ENCODE results near the gene METTL24. TPM values are rescaled to one million over a fixed set of nuclear protein-coding genes. Genes with fewer than 3 reads are reported as not detected.

Gene METTL24
- total and polyA plus RNA-seq, 2 experiments from 2014 or later, result not detected

DNA sequence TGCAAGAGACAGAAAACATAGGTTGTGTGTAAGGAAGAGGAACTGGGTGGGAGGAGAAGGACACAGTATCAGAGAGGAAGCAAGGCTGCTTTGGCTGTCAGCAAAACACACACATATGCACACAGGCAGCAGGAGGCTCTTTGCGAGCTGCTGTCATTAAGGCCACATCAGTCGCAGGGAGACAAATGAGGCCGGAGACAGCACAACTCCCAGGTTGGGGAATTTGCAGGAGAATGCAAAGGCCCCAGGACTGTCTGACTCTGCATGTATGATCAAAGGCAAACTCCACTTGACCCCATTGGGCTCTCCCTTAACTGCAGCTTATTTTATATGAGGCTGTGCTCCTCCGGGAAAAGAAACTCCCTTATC lies 35.3 kb downstream of the METTL24 start:
- Histone ChIP-seq H3K9me3 (ENCODE audit: low read depth) (no peaks in the 10 kb centered on the region), H3K9me2 (ENCODE audit: insufficient read depth) (no peaks in the 10 kb centered on the region), H3K9ac (no peak overlapping the region), H2AFZ (no peak overlapping the region), H3K79me2 (ENCODE audit: insufficient read depth) (no peaks in the 10 kb centered on the region), H3K27ac (no peak overlapping the region), H3F3A (ENCODE audit: insufficient read depth) (peaks cover 3% of the 10 kb centered on the region; the same call in 1 of the 2 replicates), H3K4me3 (no peak overlapping the region), H3K4me2 (ENCODE audit: unreplicated experiment) (no peak overlapping the region), H3K27me3 (replicated peaks; ENCODE audit: insufficient read depth) (no peaks in the 10 kb centered on the region), H3K4me1 (ENCODE audit: insufficient read depth) (peaks cover 2% of the 10 kb centered on the region), H4K20me1 (ENCODE audit: insufficient read depth) (no peaks in the 10 kb centered on the region), H3K36me3 (ENCODE audit: low read depth) (no peaks in the 10 kb centered on the region)
- TF ChIP-seq EZH2phosphoT487 (IDR thresholded peaks at IDR 0.05; ENCODE audit: insufficient read depth, low read depth) (no peak), EZH2 (IDR thresholded peaks at IDR 0.05; ENCODE audit: insufficient read depth, poor library complexity, severe bottlenecking) (no peak)
- no peak for DNase-seq
- 82 to 84% methylated on average over 4 of the region's 4 CpGs for WGBS, 2 experiments (ENCODE audit: low coverage in 1 of 2, low lambda C conversion rate in 2 of 2, missing lambda C conversion rate in 2 of 2)
- in situ Hi-C loops (cut with MboI), result no loop called here

DNA sequence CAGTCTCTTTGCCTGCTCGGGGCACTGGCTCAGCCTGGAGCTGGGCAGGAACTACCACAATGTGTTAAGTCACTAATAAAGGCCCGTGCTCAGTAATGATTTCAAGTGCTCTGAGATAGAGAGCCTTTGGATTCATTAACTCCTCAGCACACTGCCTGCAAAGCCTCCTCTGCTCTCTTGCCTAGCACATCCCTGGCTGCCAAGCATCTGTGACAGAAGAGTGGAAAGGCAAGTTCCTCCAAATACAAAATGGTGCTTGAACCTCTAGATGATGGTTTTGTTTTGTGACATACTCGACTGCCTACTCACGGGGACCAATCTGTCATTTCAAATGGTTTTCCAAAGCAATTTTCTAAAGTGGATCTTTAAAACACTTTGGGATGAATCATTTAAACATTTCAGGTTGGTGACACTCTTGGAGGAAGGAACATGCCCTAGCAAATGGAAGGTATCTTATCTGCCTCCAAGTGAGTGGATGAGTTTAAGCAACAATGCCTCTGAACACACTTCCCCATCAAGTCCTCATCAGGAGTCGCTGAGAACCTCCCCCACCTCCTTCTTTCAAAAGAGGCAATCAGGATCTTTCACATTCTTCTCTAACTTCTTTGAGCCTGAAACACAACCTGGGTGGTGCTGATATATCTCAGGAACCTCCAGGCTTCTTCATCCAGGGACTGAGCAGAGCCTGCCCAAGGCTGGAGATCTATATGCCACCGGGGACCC lies 35.8 kb downstream of the METTL24 start:
- Histone ChIP-seq H3K9me2 (ENCODE audit: insufficient read depth) (no peaks in the 10 kb centered on the region), H3K9ac (no peak overlapping the region), H3K79me2 (ENCODE audit: insufficient read depth) (no peaks in the 10 kb centered on the region), H4K20me1 (ENCODE audit: insufficient read depth) (no peaks in the 10 kb centered on the region), H3K4me3 (no peak overlapping the region), H3K4me2 (ENCODE audit: unreplicated experiment) (no peak overlapping the region), H2AFZ (no peak overlapping the region), H3F3A (ENCODE audit: insufficient read depth) (no peaks in the 10 kb centered on the region), H3K27me3 (replicated peaks; ENCODE audit: insufficient read depth) (no peaks in the 10 kb centered on the region), H3K9me3 (ENCODE audit: low read depth) (no peaks in the 10 kb centered on the region), H3K4me1 (ENCODE audit: insufficient read depth) (no peaks in the 10 kb centered on the region; the same call in 1 of the 2 replicates), H3K36me3 (ENCODE audit: low read depth) (no peaks in the 10 kb centered on the region), H3K27ac (no peak overlapping the region)
- WGBS, 2 experiments (ENCODE audit: low coverage in 1 of 2, low lambda C conversion rate in 2 of 2, missing lambda C conversion rate in 2 of 2), result 71 to 73% methylated on average over 6 of the region's 6 CpGs
- no peak for DNase-seq
- in situ Hi-C loops (cut with MboI), result no loop called here
- TF ChIP-seq EZH2phosphoT487 (IDR thresholded peaks at IDR 0.05; ENCODE audit: insufficient read depth, low read depth), result no peak
- no peak for TF ChIP-seq EZH2 (IDR thresholded peaks at IDR 0.05; ENCODE audit: insufficient read depth, poor library complexity, severe bottlenecking)

DNA sequence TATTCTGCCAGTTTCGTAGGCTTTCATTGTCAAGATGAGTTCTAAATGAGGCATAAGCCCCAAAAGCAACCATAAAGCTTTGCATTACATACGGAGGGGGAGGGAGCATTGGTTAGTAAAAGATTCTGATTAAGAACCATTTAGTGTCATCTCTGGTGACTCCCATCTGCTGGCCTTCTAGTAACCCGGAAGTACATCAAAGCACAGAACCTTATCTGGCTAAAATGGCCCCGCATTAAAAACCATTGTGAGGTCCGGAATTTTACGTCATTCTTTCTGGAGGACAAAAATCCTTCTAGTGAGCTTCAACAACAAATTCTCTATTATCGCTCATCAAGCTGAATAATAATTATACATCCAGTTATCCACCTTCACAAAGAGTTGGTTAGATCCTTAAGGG lies 37.8 kb downstream of the METTL24 start:
- H3K9me3 ChIP-seq (ENCODE audit: low read depth), result no peaks in the 10 kb centered on the region
- no peak for DNase-seq
- no peaks in the 10 kb centered on the region for H3K36me3 ChIP-seq (ENCODE audit: low read depth)
- no peak overlapping the region for H2AFZ ChIP-seq
- no peaks in the 10 kb centered on the region for H4K20me1 ChIP-seq (ENCODE audit: insufficient read depth)
- H3F3A ChIP-seq (ENCODE audit: insufficient read depth), result no peaks in the 10 kb centered on the region
- 86 to 87% methylated on average over 7 of the region's 7 CpGs for WGBS, 2 experiments (ENCODE audit: low coverage in 1 of 2, low lambda C conversion rate in 2 of 2, missing lambda C conversion rate in 2 of 2)
- H3K4me1 ChIP-seq (ENCODE audit: insufficient read depth), result no peaks in the 10 kb centered on the region
- no peak overlapping the region for H3K9ac ChIP-seq
- no peaks in the 10 kb centered on the region for H3K27me3 ChIP-seq (replicated peaks; ENCODE audit: insufficient read depth)
- in situ Hi-C loops (cut with MboI), result no loop called here
- H3K79me2 ChIP-seq (ENCODE audit: insufficient read depth), result no peaks in the 10 kb centered on the region
- no peak overlapping the region for H3K4me3 ChIP-seq
- H3K9me2 ChIP-seq (ENCODE audit: insufficient read depth), result no peaks in the 10 kb centered on the region
- H3K27ac ChIP-seq, result no peak overlapping the region
- H3K4me2 ChIP-seq (ENCODE audit: unreplicated experiment), result no peak overlapping the region
- no peak for TF ChIP-seq EZH2 (IDR thresholded peaks at IDR 0.05; ENCODE audit: insufficient read depth, poor library complexity, severe bottlenecking)
- no peak for TF ChIP-seq EZH2phosphoT487 (IDR thresholded peaks at IDR 0.05; ENCODE audit: insufficient read depth, low read depth)

DNA sequence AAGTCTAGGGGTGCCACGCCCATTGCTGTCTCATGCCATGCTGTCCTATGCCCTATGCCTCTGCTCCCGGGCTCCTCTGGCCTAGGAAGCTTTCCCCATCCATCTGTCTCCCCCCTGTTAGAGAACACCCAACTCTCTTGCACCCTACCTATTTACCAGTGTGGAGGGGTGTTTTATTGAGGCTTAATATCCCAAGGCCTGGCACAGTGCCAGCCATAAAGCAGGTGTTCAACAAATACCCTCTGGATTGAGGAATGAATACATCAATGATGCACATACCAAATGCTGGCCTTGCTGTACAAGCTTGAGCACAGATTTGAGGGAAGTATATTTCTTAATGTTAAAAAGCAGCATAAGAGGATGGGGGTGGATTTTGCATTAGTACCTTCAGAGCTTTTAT lies 38.3 kb downstream of the METTL24 start:
- DNase-seq, result no peak
- H4K20me1 ChIP-seq (ENCODE audit: insufficient read depth), result no peaks in the 10 kb centered on the region
- no peaks in the 10 kb centered on the region for H3K27me3 ChIP-seq (replicated peaks; ENCODE audit: insufficient read depth)
- no peaks in the 10 kb centered on the region for H3K9me2 ChIP-seq (ENCODE audit: insufficient read depth)
- no peak overlapping the region for H3K27ac ChIP-seq
- H3K4me3 ChIP-seq, result no peak overlapping the region
- TF ChIP-seq EZH2phosphoT487 (IDR thresholded peaks at IDR 0.05; ENCODE audit: insufficient read depth, low read depth), result no peak
- TF ChIP-seq EZH2 (IDR thresholded peaks at IDR 0.05; ENCODE audit: insufficient read depth, poor library complexity, severe bottlenecking), result no peak
- no peaks in the 10 kb centered on the region for H3K79me2 ChIP-seq (ENCODE audit: insufficient read depth)
- 93 to 97% methylated on average over 2 of the region's 2 CpGs for WGBS, 2 experiments (ENCODE audit: low coverage in 1 of 2, low lambda C conversion rate in 2 of 2, missing lambda C conversion rate in 2 of 2)
- no peak overlapping the region for H3K9ac ChIP-seq
- H3F3A ChIP-seq (ENCODE audit: insufficient read depth), result no peaks in the 10 kb centered on the region
- H3K4me2 ChIP-seq (ENCODE audit: unreplicated experiment), result no peak overlapping the region
- in situ Hi-C loops (cut with MboI), result no loop called here
- no peaks in the 10 kb centered on the region for H3K36me3 ChIP-seq (ENCODE audit: low read depth)
- no peaks in the 10 kb centered on the region for H3K9me3 ChIP-seq (ENCODE audit: low read depth)
- H2AFZ ChIP-seq, result no peak overlapping the region
- no peaks in the 10 kb centered on the region for H3K4me1 ChIP-seq (ENCODE audit: insufficient read depth)
